ENCODE measurements around the gene NOC4L. TPM values are rescaled to one million over a fixed set of nuclear protein-coding genes. Genes with fewer than 3 reads are reported as not detected.

Gene NOC4L
- total RNA-seq, 1 experiment from 2014 or later = 36.5 TPM

DNA sequence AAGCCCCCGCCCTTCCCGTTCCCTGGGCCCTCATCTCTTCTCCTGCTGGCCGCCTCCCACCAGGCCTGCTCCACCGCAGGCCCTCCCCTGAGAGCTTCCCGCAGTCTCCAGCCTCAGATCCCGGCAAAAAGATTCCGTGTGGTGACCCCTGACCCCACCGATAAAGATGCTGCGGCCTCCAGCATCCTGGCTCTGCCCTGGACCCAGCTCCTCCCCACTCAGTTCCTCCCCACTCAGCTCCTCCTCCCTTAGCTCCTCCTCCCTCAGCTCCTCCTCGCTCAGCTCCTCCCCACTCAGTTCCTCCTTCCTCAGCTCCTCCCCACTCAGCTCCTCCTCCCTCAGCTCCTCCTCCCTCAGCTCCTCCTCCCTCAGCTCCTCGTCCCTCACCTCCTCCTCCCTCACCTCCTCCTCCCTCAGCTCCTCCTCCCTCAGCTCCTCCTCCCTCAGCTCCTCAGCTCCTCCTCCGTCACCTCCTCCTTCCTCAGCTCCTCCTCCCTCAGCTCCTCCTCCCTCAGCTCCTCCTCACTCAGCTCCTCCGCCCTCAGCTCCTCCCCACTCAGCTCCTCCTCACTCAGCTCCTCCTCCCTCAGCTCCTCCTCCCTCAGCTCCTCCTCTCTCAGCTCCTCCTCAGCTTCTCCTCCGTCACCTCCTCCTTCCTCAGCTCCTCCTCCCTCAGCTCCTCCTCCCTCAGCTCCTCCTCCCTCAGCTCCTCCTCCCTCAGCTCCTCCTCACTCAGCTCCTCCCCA lies 17.0 kb downstream of the NOC4L start:
- Histone ChIP-seq H3K4me2 (ENCODE audit: insufficient read depth, insufficient read length, low read length) (no peak overlapping the region), H3K56ac (ENCODE audit: insufficient read length, low read depth, low read length) (no peak overlapping the region), H2BK20ac (ENCODE audit: low read depth, low read length, poor library complexity, severe bottlenecking) (no peak overlapping the region), H3K9me3 (ENCODE audit: control insufficient read depth, low read depth, low read length) (peaks cover 14% of the 10 kb centered on the region), H2BK15ac (ENCODE audit: low read depth, low read length) (no peak overlapping the region), H4K5ac (ENCODE audit: insufficient read length, low read depth, low read length) (no peak overlapping the region), H4K20me1 (ENCODE audit: control insufficient read depth, insufficient read depth, insufficient read length) (no peaks in the 10 kb centered on the region), H4K91ac (ENCODE audit: insufficient read length, low read depth, low read length) (no peak overlapping the region), H2BK5ac (ENCODE audit: insufficient read length, low read length) (no peak overlapping the region), H3K79me2 (ENCODE audit: insufficient read depth, low read length) (no peaks in the 10 kb centered on the region), H3K9ac (ENCODE audit: extremely low read depth, insufficient read length, low read length) (no peak overlapping the region), H4K8ac (replicated peaks; ENCODE audit: insufficient read length, low read depth, low read length) (no peak overlapping the region), H3K14ac (ENCODE audit: insufficient read depth, low read length) (no peak overlapping the region), H3K27ac (ENCODE audit: insufficient read length, low read depth, low read length) (no peak overlapping the region), H2AFZ (ENCODE audit: low read length) (no peak overlapping the region), H2AK5ac (ENCODE audit: insufficient read length, low read length) (no peak overlapping the region), H3T11ph (ENCODE audit: low read length) (no peak overlapping the region), H3K4me1 (ENCODE audit: insufficient read depth, low read length) (no peaks in the 10 kb centered on the region), H3K27me3 (ENCODE audit: insufficient read depth, low read length) (no peaks in the 10 kb centered on the region; the same call in 1 of the 2 replicates), H2BK12ac (ENCODE audit: insufficient read length, low read depth, low read length) (no peak overlapping the region), H2BK120ac (ENCODE audit: low read depth, low read length, poor library complexity, severe bottlenecking) (no peak overlapping the region), H3K18ac (ENCODE audit: insufficient read length, low read depth, low read length) (no peak overlapping the region), H3K23ac (ENCODE audit: insufficient read length, low read depth, low read length) (no peak overlapping the region), H3K79me1 (ENCODE audit: insufficient read depth, low read depth, low read length, poor library complexity, severe bottlenecking) (no peaks in the 10 kb centered on the region), H3K23me2 (ENCODE audit: insufficient read length, low read depth, low read length, poor library complexity, severe bottlenecking) (no peaks in the 10 kb centered on the region), H3K4ac (ENCODE audit: low read depth, low read length) (no peak overlapping the region)
- peaks cover 35% of the 10 kb centered on the region for H3K27me3 Mint-ChIP-seq (ENCODE audit: low read depth)
- DNase-seq = no peak
- peaks cover 2 to 3% of the 10 kb centered on the region in 2 experiments; a peak in 4 of 5 replicates for H3K9me3 Mint-ChIP-seq
- TF ChIP-seq, protein P1, sequence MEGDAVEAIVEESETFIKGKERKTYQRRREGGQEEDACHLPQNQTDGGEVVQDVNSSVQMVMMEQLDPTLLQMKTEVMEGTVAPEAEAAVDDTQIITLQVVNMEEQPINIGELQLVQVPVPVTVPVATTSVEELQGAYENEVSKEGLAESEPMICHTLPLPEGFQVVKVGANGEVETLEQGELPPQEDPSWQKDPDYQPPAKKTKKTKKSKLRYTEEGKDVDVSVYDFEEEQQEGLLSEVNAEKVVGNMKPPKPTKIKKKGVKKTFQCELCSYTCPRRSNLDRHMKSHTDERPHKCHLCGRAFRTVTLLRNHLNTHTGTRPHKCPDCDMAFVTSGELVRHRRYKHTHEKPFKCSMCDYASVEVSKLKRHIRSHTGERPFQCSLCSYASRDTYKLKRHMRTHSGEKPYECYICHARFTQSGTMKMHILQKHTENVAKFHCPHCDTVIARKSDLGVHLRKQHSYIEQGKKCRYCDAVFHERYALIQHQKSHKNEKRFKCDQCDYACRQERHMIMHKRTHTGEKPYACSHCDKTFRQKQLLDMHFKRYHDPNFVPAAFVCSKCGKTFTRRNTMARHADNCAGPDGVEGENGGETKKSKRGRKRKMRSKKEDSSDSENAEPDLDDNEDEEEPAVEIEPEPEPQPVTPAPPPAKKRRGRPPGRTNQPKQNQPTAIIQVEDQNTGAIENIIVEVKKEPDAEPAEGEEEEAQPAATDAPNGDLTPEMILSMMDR (conservative IDR thresholded peaks at IDR 0.05) = no peak
- no peak overlapping the region for H3K27ac Mint-ChIP-seq
- H3K4me3 Mint-ChIP-seq = no peak overlapping the region
- H3K36me3 Mint-ChIP-seq (ENCODE audit: insufficient read depth in 1 of 3, low read depth in 3 of 3) = 0 out of 7 replicates have a peak, but pooled peaks cover 0 to 2% (median 0%) of the 10 kb centered on the region in 3 experiments
- no CpG with 5 or more reads among the region's 14 CpGs for WGBS (ENCODE audit: extremely low coverage, insufficient read length, low lambda C conversion rate)
- H3K4me1 Mint-ChIP-seq = 0 out of 4 replicates have a peak, but pooled peaks cover 0 to 2% of the 10 kb centered on the region in 2 experiments
